ENCODE measurements around the gene UNC5A.

DNA sequence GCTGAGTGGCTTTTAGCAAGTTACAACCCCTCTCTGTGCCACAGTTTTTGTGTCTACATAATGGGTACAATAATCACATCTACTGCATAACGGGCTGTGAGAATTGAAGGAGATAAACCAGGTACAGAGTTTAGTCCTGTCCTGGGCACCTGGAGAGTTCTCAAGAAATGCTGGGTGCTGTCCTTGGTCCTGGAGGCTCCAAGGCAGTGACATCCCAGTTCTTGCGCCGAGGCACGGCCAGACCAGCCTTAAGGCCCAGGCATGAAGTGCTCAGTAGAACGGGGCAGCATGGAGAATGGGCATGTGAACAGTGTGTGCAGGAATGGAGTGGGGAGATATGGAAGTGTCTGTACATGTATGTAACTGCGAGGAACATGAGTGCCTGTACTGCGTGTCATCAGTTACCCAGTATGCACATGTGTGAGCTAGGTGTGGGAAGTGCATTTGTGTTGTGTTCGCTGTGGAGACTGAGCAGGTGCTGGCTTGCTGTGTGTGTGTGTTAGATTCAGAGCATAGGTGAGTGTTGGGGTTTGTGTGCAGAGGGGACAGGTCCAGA lies 6.3 kb upstream of the UNC5A start:
- no peak for TF ChIP-seq ZFX (IDR thresholded peaks at IDR 0.05)
- TF ChIP-seq, protein P1, sequence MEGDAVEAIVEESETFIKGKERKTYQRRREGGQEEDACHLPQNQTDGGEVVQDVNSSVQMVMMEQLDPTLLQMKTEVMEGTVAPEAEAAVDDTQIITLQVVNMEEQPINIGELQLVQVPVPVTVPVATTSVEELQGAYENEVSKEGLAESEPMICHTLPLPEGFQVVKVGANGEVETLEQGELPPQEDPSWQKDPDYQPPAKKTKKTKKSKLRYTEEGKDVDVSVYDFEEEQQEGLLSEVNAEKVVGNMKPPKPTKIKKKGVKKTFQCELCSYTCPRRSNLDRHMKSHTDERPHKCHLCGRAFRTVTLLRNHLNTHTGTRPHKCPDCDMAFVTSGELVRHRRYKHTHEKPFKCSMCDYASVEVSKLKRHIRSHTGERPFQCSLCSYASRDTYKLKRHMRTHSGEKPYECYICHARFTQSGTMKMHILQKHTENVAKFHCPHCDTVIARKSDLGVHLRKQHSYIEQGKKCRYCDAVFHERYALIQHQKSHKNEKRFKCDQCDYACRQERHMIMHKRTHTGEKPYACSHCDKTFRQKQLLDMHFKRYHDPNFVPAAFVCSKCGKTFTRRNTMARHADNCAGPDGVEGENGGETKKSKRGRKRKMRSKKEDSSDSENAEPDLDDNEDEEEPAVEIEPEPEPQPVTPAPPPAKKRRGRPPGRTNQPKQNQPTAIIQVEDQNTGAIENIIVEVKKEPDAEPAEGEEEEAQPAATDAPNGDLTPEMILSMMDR (conservative IDR thresholded peaks at IDR 0.05): no peak

All from C4-2B (cell line).